Measurements from ENCODE around the gene IP6K2. TPM values are rescaled to one million over a fixed set of nuclear protein-coding genes. Genes with fewer than 3 reads are reported as not detected.
A peak's percentile ranks its signal among the peaks of the same experiment; 100 is the strongest.

Gene IP6K2
- total and polyA plus RNA-seq, 2 of the 13 experiments (the other 11 are each of a cell fraction or from before 2014, with no cell fraction given) = 85.5 to 112 TPM

DNA sequence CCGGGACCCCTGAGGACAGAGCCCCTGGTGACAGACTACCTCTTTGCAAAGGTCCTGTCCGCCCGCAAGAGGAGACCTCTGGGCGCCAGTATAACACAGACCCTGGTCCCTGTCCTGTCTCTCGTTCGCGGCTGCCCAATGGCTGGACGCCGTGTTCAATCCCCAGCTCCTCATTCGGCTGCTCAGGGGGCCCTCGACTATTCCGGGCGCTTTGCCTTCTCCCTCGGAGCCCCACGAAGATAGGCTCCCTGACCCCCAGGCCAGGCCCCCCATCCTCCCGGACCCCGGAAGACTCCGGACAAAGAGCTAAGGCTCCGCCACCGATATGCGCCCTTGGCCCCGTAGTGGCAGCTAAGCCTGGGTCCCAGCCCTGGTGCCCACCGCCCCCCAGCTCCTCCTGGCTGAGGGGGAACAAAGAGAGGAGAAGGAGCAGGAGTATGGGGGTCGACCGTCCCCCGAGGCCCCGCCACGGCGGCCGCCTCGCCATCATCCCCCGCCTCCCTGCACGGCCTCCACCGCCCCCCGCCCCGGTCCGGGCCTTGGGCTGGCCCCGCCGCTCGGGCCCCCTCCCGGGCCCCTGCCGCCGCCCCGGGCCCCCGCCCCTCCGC is 54.8 kb downstream of the IP6K2 start (continued):
- TF ChIP-seq, protein P1, sequence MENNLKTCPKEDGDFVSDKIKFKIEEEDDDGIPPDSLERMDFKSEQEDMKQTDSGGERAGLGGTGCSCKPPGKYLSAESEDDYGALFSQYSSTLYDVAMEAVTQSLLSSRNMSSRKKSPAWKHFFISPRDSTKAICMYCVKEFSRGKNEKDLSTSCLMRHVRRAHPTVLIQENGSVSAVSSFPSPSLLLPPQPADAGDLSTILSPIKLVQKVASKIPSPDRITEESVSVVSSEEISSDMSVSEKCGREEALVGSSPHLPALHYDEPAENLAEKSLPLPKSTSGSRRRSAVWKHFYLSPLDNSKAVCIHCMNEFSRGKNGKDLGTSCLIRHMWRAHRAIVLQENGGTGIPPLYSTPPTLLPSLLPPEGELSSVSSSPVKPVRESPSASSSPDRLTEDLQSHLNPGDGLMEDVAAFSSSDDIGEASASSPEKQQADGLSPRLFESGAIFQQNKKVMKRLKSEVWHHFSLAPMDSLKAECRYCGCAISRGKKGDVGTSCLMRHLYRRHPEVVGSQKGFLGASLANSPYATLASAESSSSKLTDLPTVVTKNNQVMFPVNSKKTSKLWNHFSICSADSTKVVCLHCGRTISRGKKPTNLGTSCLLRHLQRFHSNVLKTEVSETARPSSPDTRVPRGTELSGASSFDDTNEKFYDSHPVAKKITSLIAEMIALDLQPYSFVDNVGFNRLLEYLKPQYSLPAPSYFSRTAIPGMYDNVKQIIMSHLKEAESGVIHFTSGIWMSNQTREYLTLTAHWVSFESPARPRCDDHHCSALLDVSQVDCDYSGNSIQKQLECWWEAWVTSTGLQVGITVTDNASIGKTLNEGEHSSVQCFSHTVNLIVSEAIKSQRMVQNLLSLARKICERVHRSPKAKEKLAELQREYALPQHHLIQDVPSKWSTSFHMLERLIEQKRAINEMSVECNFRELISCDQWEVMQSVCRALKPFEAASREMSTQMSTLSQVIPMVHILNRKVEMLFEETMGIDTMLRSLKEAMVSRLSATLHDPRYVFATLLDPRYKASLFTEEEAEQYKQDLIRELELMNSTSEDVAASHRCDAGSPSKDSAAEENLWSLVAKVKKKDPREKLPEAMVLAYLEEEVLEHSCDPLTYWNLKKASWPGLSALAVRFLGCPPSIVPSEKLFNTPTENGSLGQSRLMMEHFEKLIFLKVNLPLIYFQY (CRISPR knock-in tag; IDR thresholded peaks at IDR 0.05; ENCODE audit: borderline replicate concordance) = no peak
- TF ChIP-seq SMC3 (IDR thresholded peaks at IDR 0.05; ENCODE audit: low read length) (no peak), SRF (IDR thresholded peaks at IDR 0.05; ENCODE audit: low read depth, low read length) (no peak), ZNF816 (CRISPR knock-in tag; IDR thresholded peaks at IDR 0.05; ENCODE audit: borderline replicate concordance) (no peak), ZNF34 (CRISPR knock-in tag; IDR thresholded peaks at IDR 0.05; ENCODE audit: borderline replicate concordance) (0 out of 2 replicates have a peak, but pooled peaks have one; percentile 13), ZMAT3 (CRISPR knock-in tag; conservative IDR thresholded peaks at IDR 0.05) (no peak), ARID2 (CRISPR knock-in tag; IDR thresholded peaks at IDR 0.05; ENCODE audit: borderline replicate concordance) (no peak), TRIM24 (CRISPR knock-in tag; IDR thresholded peaks at IDR 0.05) (no peak), RARA (CRISPR knock-in tag; IDR thresholded peaks at IDR 0.05) (no peak), SAP130 (CRISPR knock-in tag; IDR thresholded peaks at IDR 0.05; ENCODE audit: low read depth) (no peak), SP1 (IDR thresholded peaks at IDR 0.05) (no peak), SP1 (CRISPR knock-in tag; IDR thresholded peaks at IDR 0.05) (no peak), ZNF761 (CRISPR knock-in tag; conservative IDR thresholded peaks at IDR 0.05) (no peak)
- TF ChIP-seq, protein P2, sequence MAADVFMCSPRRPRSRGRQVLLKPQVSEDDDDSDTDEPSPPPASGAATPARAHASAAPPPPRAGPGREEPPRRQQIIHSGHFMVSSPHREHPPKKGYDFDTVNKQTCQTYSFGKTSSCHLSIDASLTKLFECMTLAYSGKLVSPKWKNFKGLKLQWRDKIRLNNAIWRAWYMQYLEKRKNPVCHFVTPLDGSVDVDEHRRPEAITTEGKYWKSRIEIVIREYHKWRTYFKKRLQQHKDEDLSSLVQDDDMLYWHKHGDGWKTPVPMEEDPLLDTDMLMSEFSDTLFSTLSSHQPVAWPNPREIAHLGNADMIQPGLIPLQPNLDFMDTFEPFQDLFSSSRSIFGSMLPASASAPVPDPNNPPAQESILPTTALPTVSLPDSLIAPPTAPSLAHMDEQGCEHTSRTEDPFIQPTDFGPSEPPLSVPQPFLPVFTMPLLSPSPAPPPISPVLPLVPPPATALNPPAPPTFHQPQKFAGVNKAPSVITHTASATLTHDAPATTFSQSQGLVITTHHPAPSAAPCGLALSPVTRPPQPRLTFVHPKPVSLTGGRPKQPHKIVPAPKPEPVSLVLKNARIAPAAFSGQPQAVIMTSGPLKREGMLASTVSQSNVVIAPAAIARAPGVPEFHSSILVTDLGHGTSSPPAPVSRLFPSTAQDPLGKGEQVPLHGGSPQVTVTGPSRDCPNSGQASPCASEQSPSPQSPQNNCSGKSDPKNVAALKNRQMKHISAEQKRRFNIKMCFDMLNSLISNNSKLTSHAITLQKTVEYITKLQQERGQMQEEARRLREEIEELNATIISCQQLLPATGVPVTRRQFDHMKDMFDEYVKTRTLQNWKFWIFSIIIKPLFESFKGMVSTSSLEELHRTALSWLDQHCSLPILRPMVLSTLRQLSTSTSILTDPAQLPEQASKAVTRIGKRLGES (CRISPR knock-in tag; IDR thresholded peaks at IDR 0.05; ENCODE audit: borderline replicate concordance) = no peak
- TF ChIP-seq, protein P3, sequence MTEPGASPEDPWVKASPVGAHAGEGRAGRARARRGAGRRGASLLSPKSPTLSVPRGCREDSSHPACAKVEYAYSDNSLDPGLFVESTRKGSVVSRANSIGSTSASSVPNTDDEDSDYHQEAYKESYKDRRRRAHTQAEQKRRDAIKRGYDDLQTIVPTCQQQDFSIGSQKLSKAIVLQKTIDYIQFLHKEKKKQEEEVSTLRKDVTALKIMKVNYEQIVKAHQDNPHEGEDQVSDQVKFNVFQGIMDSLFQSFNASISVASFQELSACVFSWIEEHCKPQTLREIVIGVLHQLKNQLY (CRISPR knock-in tag; IDR thresholded peaks at IDR 0.05) = no peak
- TF ChIP-seq, protein P4, sequence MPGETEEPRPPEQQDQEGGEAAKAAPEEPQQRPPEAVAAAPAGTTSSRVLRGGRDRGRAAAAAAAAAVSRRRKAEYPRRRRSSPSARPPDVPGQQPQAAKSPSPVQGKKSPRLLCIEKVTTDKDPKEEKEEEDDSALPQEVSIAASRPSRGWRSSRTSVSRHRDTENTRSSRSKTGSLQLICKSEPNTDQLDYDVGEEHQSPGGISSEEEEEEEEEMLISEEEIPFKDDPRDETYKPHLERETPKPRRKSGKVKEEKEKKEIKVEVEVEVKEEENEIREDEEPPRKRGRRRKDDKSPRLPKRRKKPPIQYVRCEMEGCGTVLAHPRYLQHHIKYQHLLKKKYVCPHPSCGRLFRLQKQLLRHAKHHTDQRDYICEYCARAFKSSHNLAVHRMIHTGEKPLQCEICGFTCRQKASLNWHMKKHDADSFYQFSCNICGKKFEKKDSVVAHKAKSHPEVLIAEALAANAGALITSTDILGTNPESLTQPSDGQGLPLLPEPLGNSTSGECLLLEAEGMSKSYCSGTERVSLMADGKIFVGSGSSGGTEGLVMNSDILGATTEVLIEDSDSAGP (CRISPR knock-in tag; IDR thresholded peaks at IDR 0.05; ENCODE audit: borderline replicate concordance) = no peak
- TF ChIP-seq, protein P5, sequence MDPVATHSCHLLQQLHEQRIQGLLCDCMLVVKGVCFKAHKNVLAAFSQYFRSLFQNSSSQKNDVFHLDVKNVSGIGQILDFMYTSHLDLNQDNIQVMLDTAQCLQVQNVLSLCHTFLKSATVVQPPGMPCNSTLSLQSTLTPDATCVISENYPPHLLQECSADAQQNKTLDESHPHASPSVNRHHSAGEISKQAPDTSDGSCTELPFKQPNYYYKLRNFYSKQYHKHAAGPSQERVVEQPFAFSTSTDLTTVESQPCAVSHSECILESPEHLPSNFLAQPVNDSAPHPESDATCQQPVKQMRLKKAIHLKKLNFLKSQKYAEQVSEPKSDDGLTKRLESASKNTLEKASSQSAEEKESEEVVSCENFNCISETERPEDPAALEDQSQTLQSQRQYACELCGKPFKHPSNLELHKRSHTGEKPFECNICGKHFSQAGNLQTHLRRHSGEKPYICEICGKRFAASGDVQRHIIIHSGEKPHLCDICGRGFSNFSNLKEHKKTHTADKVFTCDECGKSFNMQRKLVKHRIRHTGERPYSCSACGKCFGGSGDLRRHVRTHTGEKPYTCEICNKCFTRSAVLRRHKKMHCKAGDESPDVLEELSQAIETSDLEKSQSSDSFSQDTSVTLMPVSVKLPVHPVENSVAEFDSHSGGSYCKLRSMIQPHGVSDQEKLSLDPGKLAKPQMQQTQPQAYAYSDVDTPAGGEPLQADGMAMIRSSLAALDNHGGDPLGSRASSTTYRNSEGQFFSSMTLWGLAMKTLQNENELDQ (CRISPR knock-in tag; IDR thresholded peaks at IDR 0.05; ENCODE audit: borderline replicate concordance) = no peak
- TF ChIP-seq, protein P6, sequence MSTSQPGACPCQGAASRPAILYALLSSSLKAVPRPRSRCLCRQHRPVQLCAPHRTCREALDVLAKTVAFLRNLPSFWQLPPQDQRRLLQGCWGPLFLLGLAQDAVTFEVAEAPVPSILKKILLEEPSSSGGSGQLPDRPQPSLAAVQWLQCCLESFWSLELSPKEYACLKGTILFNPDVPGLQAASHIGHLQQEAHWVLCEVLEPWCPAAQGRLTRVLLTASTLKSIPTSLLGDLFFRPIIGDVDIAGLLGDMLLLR (CRISPR knock-in tag; IDR thresholded peaks at IDR 0.05) = no peak

Data from HepG2 (cell line).